Hematopoietic multipotent progenitor cell (in vitro differentiated cells): Measurements from ENCODE around the gene COPE. TPM values are rescaled to one million over a fixed set of nuclear protein-coding genes. Genes with fewer than 3 reads are reported as not detected.
"Not testable (repeated sequence)": the region's sequence is repeated elsewhere in the genome, so short reads cannot be mapped to it uniquely, and the experiment has no call there.

ENCODE experiments used
- DNase-seq, 3 donors: peaks; one replicate each; pipeline ENCODE4 v3.0.0-alpha.2; 2011 to 2015; ENCODE audit warnings: low read depth in 2 of 3, low spot score in 2 of 3
- total RNA-seq: library from RNA; depleted of rRNA; stranded (reverse); fragments of >200 nt; gene quantifications from one replicate; pipeline ENCODE4 v1.2.3, GENCODE V29; 2012

Gene COPE
- total RNA-seq, 1 donor = 355 TPM

DNA sequence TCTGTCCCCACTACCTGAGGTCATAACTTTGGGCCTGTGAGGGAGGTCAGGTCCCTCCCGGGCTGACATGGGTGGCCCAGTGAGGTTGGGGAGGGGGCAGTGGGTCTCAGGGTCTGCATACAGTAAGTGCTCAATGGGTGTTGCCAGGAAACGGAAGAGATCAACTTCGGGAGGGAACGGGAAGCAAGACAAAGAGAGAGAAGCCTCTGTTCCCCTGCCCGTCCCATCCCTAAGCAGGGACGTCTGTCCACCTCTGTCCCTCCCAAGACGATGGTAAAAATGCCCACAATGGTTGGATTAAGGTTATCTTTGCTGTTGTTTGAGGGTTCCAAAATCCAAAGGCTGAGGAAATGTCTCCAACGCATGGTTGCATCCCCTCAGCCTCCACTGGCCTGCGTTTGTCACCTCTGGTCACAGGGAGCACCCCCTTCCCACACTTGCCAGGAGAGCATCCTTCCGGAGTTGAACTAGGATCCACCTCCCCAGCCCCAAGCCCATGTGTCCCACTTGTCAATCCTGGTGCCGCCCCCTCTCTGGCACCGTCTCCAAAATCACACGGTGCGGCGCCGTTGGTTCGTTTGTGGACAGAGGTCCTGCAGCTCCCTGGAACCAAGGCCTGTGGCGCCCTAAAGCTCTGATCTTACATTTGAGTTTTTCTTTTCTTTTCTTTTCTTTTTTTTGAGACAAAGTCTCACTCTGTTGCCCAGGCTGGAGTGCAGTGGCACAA lies 22.6 kb upstream of the COPE start:
- DNase-seq = no peak

DNA sequence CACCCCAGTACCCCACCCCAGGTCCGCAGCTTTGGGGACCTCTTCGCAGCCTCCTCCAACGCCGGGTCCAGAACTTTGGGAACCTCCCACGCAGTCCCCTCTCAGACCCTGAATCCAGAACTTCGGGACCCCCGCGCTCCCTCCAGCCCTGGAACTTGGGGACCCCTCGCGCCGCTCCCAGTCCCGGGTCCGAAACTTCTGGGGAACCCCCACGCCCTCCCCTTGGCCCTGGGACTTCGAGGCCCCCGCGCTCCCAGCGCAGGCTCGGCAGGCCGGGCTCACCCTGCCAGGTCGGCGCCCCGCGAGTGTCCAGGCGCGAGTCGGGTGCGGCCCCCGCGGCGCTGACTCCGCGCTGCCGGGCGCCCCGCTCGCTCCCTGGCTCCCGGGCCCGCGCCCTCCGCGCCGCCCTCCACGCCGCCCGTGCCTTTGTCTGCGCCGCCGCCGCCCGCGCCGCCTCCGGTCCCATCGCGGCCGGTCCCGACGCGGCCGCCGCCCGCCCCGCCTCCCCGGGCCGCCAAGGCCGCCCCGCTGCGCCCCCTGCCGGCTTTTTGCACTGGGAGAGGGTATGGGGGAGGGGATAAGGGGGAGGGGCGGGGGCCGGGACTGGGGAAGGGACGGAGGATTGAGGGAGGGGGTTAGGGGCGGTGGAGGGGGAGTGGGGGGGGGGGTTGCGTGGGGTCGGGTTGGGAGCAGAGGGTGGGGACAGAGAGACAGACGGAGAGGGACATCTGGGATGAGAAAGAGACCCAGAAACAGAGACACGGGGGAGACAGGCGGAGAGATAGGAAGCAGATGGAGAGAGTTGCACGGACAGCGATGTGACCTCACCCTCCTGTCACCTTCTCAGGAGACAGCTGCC lies 21.8 kb upstream of the COPE start, which contains the start of gene HOMER3:
Gene HOMER3 (minus strand): TSS at position 449 of the 859 bp plus-strand sequence. CDS start 2,235 bp downstream, outside the sequence.
- DNase-seq = peak; percentile 50 to 78 (median 69)

DNA sequence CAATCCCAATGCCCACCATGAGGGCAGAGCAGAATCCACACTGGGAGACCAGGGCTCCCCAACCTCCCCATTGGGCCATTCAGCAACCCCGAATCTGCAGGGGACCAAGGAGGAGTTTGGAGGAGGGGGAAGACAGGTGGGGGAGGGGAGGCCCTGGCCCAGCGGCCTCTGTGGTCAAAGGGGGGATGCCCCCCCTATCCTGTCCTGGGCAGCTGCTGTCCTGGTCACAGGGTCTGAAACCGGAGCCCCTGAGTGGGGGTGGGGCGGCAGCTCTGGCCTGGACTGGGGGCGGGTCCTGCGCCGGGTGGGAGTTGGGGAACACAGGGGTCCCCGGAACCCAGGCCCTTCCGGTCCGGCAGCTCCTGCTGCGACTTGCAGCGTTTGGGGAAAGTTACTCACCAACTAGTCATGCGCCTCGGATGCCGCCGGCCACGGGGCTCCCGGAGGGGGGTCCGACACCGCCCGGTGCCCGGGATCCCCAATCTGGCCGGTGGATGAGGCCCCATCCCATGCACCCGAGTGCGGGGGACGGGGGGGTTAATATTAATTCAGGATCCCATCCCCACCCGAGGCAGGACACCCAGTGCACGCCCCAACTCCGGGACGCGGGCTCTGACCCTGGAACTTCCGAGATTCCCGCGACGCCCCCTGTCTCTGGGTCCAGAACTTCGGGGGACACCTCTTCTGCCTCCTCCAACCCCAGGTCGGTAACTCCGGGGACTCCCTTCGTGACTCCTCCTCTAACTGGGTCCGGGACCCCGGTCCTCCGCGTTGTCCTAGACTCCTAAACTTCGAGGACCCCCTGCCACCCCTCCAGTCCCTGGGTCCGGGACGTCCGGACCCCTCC lies 21.0 kb upstream of the COPE start:
- DNase-seq = no peak

DNA sequence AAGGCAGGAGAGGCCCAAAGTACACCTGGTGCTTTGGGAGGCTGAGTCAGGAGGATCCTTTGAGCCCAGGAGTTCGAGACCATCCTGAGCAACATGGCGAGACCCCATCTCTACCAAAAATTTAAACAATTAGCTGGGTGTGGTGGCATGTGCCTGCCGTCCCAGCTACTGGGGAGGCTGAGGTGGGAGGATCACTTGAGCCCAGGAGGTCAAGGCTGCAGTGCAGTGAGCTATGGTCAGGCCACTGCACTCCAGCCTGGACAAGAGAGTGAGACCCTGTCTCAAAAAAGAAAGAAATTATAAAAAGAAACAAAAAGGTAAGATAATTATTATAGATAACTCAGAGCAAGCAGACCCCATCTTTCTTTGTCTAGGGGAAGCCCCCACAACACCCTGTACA lies 20.0 kb upstream of the COPE start:
- no peak for DNase-seq

DNA sequence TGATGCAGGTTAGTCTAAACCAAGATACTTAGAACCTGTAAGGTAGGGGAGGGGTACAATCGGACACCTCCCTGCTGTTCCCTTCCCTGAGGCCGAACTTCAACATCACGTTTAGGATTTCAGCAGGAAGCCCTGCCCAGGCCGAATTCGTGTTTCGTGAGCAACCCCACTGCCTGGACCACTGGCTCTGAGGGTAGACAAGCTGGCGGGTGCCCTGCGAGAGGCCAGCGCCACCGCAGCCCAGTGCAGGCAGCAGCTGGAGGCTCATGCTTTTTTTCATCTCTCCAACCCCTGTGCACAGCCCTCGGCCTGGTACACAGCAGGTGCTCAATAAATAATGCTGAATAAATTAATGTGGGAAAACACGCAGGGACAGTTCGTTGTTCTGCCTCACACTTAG lies 14.1 kb upstream of the COPE start:
- DNase-seq = no peak

DNA sequence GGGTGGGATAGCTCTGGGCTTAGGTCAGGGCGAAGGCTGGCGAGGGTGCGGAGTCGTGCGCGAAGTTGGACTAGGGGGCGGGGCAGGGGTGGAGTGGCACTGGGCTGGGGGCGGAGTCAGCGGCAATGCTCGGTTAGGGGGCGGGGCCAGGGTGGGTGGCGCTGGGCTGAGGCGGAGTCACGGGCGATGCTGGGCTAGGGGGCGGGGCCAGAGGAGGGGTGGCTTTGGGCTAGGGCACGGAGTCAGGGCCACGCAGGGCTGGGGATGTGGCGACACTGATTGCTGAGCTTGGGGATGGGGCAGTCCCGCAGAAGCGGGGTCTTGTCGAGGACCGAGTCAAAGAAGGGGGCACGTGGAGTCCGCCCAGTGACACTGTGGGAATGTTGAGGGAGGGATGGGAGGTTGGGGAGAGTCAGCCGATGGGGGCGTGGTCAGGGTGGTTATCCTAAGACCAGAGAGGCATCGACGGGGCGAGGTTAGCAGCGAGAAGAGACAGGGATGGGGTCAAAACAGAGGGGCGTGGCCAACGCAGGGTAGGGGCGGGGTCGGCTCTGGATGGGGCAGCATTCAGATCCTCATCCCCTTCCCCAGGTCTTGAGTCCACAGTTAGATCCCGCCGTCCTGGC lies 13.1 kb upstream of the COPE start:
- DNase-seq = peak; percentile 69 to 88 (median 86)

DNA sequence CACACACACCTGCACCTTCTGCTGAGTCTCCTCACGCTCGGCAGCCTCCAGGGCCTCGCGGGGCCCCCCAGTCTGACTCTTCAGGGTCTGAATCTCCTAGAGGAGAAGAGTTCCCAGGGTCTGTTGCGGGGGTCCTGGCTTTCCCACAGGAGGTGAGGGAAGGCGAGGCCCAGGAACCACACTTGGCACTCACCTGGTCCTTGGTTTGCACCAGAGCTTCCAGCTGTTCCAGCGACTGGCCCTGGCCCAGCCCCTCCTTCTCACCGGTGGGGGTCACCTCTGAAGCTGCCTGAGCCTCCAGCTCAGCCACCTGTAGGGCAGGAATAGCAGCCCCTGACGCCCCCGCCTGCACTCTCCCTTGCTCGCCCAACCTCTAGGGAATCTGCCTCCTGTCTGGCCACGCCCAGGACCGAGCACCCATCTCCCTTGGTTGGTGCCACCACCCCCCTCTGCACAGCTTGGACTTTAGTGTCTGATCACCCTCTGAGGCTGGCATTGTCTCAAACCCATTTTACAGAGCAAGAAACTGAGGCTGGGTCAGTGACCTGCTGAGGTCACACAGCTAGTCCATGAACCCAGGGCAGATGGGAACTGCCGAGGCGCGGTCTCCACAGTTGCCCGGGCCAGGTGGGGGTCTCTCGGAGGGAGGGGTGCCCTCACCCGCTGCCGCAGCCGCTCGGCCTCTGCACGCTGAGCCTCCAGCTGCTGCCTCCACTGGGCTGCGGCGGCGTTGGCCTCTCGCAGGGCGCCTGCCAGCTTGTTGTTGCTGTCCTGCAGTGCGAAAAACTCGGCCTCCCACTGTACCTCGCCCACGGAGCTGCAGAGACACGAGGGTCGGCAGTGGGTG lies 12.4 kb upstream of the COPE start:
- no peak for DNase-seq

DNA sequence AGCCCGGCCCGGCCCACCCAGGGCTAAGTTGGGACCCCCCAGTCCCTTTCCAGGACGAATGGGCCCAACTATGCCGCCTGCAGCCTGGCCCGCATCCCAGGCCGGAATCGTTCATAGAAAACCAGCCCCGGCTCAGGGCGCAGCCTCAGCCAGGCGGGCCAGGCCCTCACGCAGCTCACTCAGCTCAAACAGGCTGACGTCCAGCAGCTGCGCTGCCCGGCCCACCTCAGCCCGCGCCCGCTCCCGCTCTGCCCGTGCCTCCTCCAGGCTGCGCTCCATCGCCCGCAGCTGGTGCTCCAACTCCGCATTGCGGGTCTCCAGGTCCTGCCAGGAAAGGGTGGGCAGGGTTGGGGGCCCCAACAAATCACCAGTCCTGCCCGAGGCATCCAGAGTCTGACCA lies 10.1 kb upstream of the COPE start:
- no peak for DNase-seq

DNA sequence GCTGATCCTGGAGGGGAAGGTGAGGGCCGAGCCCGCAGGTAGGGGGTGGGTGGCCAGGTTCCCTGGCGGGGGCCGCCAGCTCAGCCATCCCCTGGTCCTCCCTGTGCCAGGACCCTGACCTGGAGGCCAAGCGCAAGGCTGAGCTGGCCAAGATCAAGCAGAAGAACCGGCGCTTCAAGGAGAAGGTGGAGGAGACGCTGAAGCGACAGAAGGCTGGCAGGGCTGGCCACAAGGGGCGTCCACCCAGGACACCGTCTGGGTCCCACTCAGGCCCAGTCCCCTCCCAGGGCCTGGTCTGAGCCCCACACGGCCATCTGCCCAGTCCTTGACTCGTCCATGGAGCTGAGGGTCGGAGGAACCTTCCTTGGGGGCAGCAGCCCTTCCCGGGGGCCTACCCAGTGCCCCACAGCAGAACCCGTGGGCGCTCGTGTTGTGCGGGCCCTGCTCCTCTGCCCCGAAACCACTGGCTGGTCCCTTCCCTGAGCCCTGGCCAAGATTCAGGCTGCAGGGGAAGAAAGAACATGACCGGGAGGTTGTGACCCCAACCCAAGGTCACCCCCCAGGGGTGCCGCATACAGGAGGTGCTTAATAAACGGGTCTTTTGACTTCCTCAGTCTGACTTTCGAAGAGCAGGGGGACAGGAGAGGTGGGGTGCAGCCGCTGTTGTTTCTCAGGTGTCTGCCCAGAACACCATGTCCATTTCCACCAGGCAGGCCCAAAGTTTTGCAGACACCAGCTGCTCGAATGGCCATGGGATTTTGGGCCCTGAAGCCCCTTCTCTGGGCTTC lies 9.0 kb upstream of the COPE start:
- no peak for DNase-seq

DNA sequence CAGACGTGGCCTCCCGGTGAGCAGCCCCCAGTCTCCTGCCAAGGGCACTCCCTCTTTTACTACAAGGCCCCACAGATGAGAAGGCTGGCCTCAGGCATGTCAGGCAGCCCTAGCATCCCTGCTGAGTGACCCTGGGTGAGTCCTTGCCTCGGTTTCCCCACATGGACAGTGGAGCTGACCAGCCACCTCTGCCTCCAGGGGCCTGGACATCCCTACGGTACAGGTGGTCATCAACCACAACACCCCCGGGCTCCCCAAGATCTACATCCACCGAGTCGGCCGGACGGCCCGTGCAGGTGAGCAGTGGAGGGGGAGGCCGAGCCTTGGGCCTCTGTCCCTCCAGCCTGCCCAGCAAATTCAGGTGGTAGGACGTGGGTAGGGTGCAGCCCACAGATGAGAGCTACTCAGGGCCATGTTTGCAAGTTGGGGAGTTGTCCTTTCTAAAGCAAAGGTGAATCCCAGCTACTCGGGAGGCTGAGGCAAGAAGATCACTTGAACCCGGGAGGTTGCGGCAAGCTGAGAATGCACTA lies 5.6 kb upstream of the COPE start:
- no peak for DNase-seq

DNA sequence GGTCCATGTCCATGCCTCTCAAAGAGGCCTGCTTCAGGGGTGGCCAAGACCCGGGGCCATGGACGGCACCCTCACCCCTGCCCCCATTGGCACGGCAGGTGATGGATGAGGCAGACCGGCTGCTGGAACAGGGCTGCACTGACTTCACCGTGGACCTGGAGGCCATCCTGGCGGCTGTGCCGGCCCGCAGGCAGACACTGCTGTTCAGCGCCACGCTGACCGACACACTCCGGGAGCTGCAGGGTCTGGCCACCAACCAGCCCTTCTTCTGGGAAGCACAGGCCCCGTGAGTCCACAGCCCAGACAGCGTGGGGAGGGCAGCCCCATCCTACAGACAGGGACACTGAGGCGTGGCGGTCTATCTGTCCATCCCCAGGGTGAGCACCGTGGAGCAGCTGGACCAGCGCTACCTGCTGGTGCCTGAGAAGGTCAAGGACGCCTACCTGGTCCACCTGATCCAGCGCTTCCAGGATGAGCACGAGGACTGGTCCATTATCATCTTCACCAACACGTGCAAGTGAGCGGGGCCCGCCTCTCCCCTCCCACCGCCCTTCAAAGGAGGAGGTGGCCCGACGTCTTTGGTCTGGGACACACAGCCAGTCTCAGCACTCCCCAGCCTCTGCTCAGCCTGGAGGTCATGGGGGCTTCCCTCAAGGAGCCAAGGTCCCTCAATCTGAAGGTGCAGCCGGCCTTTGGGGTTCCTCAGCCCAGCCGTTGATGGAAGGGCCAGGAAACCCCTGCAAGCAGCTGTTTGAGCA lies 3.2 kb upstream of the COPE start:
- DNase-seq = no peak

DNA sequence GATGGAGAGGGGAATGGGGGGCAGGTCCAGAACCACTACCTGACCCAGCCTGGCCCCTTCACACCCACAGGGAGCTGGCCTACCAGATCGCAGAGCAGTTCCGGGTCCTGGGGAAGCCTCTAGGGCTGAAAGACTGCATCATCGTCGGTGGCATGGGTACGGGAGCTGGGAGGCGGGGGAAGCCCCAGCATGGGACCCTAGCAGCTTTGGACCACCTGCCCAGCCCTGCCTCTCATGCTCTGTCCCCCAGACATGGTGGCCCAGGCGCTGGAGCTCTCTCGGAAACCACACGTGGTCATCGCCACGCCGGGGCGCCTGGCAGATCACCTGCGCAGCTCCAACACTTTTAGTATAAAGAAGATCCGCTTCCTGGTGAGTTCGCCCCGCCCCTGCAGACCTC lies 2.4 kb upstream of the COPE start:
- DNase-seq = no peak

DNA sequence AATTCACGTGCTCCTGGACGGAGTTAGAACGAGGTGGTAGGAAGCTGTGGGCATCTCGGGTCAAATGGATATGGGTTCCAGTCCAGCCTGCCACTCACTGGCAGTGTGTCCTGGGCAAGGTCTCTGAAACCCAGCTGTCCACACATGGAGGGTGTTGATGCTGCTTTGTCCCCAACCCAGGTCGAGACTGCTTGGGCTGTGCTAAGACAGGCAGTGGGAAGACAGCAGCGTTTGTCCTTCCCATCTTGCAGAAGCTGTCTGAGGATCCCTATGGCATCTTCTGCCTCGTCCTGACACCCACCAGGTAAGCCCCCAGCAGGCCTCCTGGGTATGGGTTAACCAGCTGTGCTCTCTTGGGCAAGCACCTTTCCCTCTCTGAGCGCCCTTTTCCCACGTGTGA lies 1.2 kb upstream of the COPE start:
- DNase-seq = no peak

DNA sequence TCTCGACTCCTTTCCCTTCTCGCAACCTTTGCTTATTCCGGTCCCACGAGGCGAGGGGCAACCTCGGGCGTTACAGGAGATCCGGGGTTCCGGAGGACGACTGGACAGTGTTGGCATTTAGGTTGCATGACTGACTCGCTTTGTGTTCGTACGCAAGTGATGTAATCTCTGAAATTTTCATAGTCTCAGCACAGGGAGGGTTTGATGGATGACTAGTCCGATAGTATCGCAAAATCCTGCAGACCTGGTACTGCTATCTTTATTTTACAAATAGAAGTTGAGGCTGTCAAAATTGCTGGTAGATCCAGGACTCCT lies 670 bp upstream of the COPE start:
- DNase-seq = no peak

DNA sequence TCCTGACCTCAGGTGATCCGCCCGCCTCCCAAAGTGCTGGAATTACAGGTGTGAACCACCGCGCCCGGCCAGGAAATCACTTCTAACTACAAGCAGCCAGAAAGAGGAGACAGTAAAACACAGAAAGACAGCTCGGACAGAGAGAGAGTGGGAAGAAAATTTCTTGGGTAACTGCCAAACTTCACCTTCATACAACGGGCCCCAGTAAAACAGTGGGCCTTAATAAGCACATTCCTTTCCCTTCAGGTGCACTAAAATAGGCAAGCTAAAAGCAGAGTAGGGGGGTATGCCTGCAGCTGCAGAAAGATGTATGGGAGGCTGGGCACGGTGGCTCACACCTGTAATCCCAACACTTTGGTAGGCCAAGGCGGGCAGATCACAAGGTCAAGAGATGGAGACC lies 1.6 kb downstream of the COPE start:
- not testable (repeated sequence) for DNase-seq

DNA sequence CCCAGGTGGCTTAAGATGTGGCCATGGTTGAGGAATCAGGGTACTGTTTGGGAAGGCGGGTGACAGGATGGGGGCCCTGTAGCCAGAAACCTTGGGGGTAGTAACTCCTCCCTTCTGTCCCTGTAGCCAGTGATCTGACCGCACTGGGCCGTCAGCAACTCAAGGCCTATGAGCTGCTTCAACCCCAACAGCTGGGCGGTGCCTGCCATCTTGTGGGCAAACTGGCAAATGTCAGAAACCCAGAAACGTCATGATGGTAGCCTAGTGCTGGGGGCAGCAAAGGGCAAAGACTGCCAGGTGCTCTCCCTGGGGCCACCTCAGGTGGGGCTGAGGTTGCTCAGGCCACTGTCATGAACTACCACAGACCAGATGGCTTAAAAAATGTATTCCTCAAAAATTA lies 3.5 kb downstream of the COPE start:
- DNase-seq = peak in 2 of 3 donors; percentile 51 to 68

DNA sequence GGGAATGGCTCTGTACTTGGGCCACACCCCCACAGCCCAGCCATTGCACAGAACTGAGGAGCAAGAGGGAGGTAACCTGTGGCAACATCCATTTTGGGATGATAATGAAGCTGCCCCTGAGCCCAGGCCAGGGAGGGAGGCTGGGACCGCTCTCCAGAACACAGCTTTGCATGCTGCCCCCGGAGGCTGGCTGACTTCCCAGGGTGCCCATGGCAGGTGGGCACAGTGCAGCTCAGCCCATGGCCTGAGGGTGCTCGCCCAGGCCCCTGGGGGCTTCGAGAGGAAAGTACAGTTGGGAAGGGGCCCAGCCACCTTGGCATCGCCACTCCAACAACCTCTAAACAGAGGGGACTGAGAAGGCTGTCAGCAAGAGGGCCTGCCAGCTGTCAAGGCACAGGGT lies 5.7 kb downstream of the COPE start:
- no peak for DNase-seq

DNA sequence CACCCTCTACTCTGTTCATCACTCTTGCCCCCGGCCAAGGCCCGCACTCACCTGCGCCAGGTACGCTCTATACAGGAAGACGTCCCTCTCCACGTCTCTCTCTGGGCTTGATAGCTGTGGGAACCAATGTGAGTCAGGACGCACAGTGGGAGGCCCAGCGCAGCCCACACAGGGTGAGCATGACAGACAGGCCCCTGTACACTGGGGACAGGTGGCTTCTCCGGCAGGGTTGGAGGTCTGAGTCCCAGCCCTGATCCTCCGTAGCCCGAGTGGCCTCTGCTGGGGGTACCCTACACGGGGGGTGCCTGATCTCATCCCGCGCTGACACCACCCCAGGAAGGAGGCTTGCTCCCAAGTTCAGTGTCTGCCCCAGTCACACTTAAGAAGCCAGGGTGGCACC lies 6.3 kb downstream of the COPE start:
- no peak for DNase-seq
